K562 (cell line): ENCODE measurements around the gene FGD6. TPM values are rescaled to one million over a fixed set of nuclear protein-coding genes. Genes with fewer than 3 reads are reported as not detected.

Experiments used
- ATAC-seq: fragments of 200-7000 bp; cut with Tn5 transposase; 3 replicates; pipeline ENCODE4 v1.9.1; 2020; ENCODE audit warnings: moderate library complexity
- BruUV-seq: library from RNA; stranded (reverse); fragments of 400-500 nt; replicated peaks from 2 replicates; lab custom pipeline; 2021; lab: Mats Ljungman, UMichigan
- CTCF ChIA-PET: fragments of 300-600 bp; formaldehyde crosslinking; extraction: SDS; loops from one replicate; lab custom pipeline; 2021; ENCODE audit warnings: low intra/inter-chr PET ratio; lab: Yijun Ruan, JAX
- POLR2A ChIA-PET: fragments of 300-600, 350-650 bp; sonication (Branson Sonifier 250); formaldehyde crosslinking; extraction: SDS; loops from one replicate; lab custom pipeline; 2021; ENCODE audit warnings: antibody characterized with exemption, inconsistent platforms; lab: Yijun Ruan, JAX
- DNase-seq, 4 experiments: peaks; one replicate each; pipeline versions ENCODE4 v3.0.0 to v3.0.0-alpha.2; 2011 to 2018; ENCODE audit warnings: low spot score in 3 of 4, mixed read lengths in 3 of 4; ENCODE audit errors: extremely low read depth in 1 of 4
- FAIRE-seq: peaks from 2 replicates; lab custom pipeline; 2011; peaks lifted over from hg19 to GRCh38; lab: Jason Lieb, UNC
- H2AFZ ChIP-seq: 2 replicates; pipeline ENCODE4 v1.6.0; 2011; ENCODE audit warnings: low read depth, low read length, control low read depth, inconsistent platforms
- H3K27ac ChIP-seq: fragments of 200-600 bp; 3 replicates; pipeline ENCODE4 v1.8.0; 2011; ENCODE audit warnings: low read depth, mild to moderate bottlenecking, control low read depth, inconsistent platforms, low read length, moderate library complexity, mixed read lengths; ENCODE audit errors: extremely low read depth
- H3K27me3 ChIP-seq, 2 experiments: fragments of 300-600 bp in 1 of 2; 2 replicates in 1 of 2; 3 replicates in 1 of 2; pipeline versions ENCODE4 v1.6.0 to v1.8.0; 2011; ENCODE audit warnings: inconsistent platforms in 2 of 2, low read length in 2 of 2, mild to moderate bottlenecking in 1 of 2, mixed read lengths in 1 of 2, moderate library complexity in 1 of 2; ENCODE audit not compliant: control insufficient read depth in 2 of 2, insufficient read depth in 2 of 2
- H3K36me3 ChIP-seq: fragments of 300-600 bp; 3 replicates; pipeline ENCODE4 v1.8.0; 2011; ENCODE audit warnings: mild to moderate bottlenecking, low read length, inconsistent platforms; ENCODE audit not compliant: control insufficient read depth, insufficient read depth
- H3K4me1 ChIP-seq, 2 experiments: fragments of 200-600 bp in 1 of 2; replicated peaks in 1 of 2; 2 replicates in 1 of 2; 3 replicates in 1 of 2; pipeline versions ENCODE4 v1.5.1 to v1.8.0; 2011; ENCODE audit warnings: inconsistent platforms in 2 of 2, low read length in 2 of 2, mild to moderate bottlenecking in 1 of 2, mixed read lengths in 1 of 2, moderate library complexity in 1 of 2; ENCODE audit not compliant: control insufficient read depth in 2 of 2, insufficient read depth in 2 of 2
- H3K4me2 ChIP-seq: 2 replicates; pipeline ENCODE4 v1.6.1; 2011; ENCODE audit warnings: low read length, control low read depth, inconsistent platforms, mixed read lengths; ENCODE audit not compliant: insufficient read depth
- H3K4me3 ChIP-seq: fragments of 200-600 bp; sonication (generic), shearing (Covaris generic); 2 replicates; pipeline ENCODE4 v1.5.1; 2016; ENCODE audit warnings: control low read depth, inconsistent platforms
- H3K79me2 ChIP-seq: fragments of 200-600 bp; 3 replicates; pipeline ENCODE4 v1.8.0; 2011; ENCODE audit warnings: low read length, inconsistent platforms; ENCODE audit not compliant: control insufficient read depth, insufficient read depth
- H3K9ac ChIP-seq, 2 experiments: 2 replicates each; pipeline versions ENCODE4 v1.6.0 to v1.6.1; 2011; ENCODE audit warnings: low read depth in 2 of 2, low read length in 2 of 2, control low read depth in 1 of 2, inconsistent platforms in 1 of 2, mild to moderate bottlenecking in 1 of 2, mixed read lengths in 1 of 2; ENCODE audit not compliant: insufficient read depth in 1 of 2
- H3K9me1 ChIP-seq: one replicate; pipeline ENCODE4 v1.6.0; 2011; ENCODE audit warnings: inconsistent platforms, mild to moderate bottlenecking, low read length, moderate library complexity; ENCODE audit not compliant: control insufficient read depth, insufficient read depth
- H3K9me3 ChIP-seq: replicated peaks from 2 replicates; pipeline ENCODE4 v1.5.1; 2011; ENCODE audit warnings: low read depth, low read length, inconsistent platforms; ENCODE audit not compliant: control insufficient read depth, insufficient read depth
- H4K20me1 ChIP-seq: replicated peaks from 2 replicates; pipeline ENCODE4 v1.6.1; 2011; ENCODE audit warnings: low read length, inconsistent platforms, mixed read lengths; ENCODE audit not compliant: control insufficient read depth, insufficient read depth
- ATF2 ChIP-seq: sonication (generic); formaldehyde crosslinking; IDR thresholded peaks from 2 replicates; pipeline ENCODE4 v1.8.1; 2022; ENCODE audit warnings: missing genetic modification reagents
- C11orf30 ChIP-seq: fragments of 450-650 bp; IDR thresholded peaks from 2 replicates; pipeline ENCODE4 v1.6.1; 2016; ENCODE audit warnings: low read depth, mild to moderate bottlenecking
- FOXA3 ChIP-seq, 2 experiments: fragments of 450-650 bp in 1 of 2; sonication (generic) in 1 of 2; formaldehyde crosslinking; IDR thresholded peaks in 1 of 2; conservative IDR thresholded peaks in 1 of 2; 2 replicates each; pipeline versions ENCODE4 v1.4.0 to v1.8.0; 2020 to 2022; ENCODE audit warnings: mild to moderate bottlenecking in 2 of 2, missing genetic modification reagents in 1 of 2
- GABPA ChIP-seq: fragments of 200-800 bp; sonication (Bioruptor generic); conservative IDR thresholded peaks from 2 replicates; pipeline ENCODE4 v1.6.1; 2016; ENCODE audit warnings: low read depth, missing genetic modification characterization, missing compliant biosample characterization
- HDAC1 ChIP-seq, 2 experiments: fragments of 450-650 bp; IDR thresholded peaks; 2 replicates each; pipeline ENCODE4 v1.6.1; 2016 to 2017; ENCODE audit warnings: inconsistent platforms in 1 of 2, mild to moderate bottlenecking in 1 of 2, moderate library complexity in 1 of 2
- HNRNPL ChIP-seq: fragments of 200-400 bp; formaldehyde crosslinking; IDR thresholded peaks from 2 replicates; pipeline ENCODE4 v1.6.1; 2017; ENCODE audit warnings: low read depth, mild to moderate bottlenecking, low read length
- RAD51 ChIP-seq: fragments of 450-650 bp; IDR thresholded peaks from 2 replicates; pipeline ENCODE4 v1.7.1; 2016; ENCODE audit warnings: low read depth, mild to moderate bottlenecking, borderline replicate concordance
- RBBP5 ChIP-seq: fragments of 200-600 bp; sonication (generic); IDR thresholded peaks from 2 replicates; pipeline ENCODE4 v1.6.1; 2012; ENCODE audit warnings: borderline replicate concordance, mild to moderate bottlenecking, low read length, control low read depth, inconsistent platforms; ENCODE audit not compliant: insufficient read depth, poor library complexity, severe bottlenecking
- TCF7 ChIP-seq: sonication (generic); IDR thresholded peaks from 2 replicates; pipeline ENCODE4 v1.6.1; 2016; ENCODE audit warnings: antibody characterized with exemption, borderline replicate concordance
- ZNF124 ChIP-seq: sonication (generic); formaldehyde crosslinking; IDR thresholded peaks from 2 replicates; pipeline ENCODE4 v1.8.1; 2022; ENCODE audit warnings: missing genetic modification reagents
- ZNF316 ChIP-seq: fragments of 450-650 bp; IDR thresholded peaks from 2 replicates; pipeline ENCODE4 v1.6.1; 2016
- ZNF592 ChIP-seq: fragments of 450-650 bp; IDR thresholded peaks from 2 replicates; pipeline ENCODE4 v1.6.1; 2017; ENCODE audit warnings: antibody characterized with exemption, mild to moderate bottlenecking
- WGBS: fragments of 100-300 bp; shearing (Covaris generic); methylation state at CpG from one replicate; pipeline ENCODE4 v1.1.6; 2016; ENCODE audit warnings: low coverage, mixed read lengths; ENCODE audit not compliant: insufficient coverage; ENCODE audit errors: missing lambda C conversion rate; 5-methylcytosine and 5-hydroxymethylcytosine counted together
- in situ Hi-C: fragments of 300-500 bp; cut with MboI; formaldehyde crosslinking; loops from 4 replicates; pipeline ENCODE4 v1.15.0; 2018; ENCODE audit warnings: inconsistent platforms, mixed read lengths
- intact Hi-C: fragments of 100-400 bp; cut with micrococcal nuclease; formaldehyde crosslinking; loops from 2 replicates; pipeline ENCODE4 v1.14.2; 2022
- polyA plus RNA-seq, 8 experiments: library from polyadenylated mRNA; depleted of rRNA in 4 of 8; stranded (reverse) in 5 of 8; unstranded in 3 of 8; fragments of >200 nt; fragmentation: Nextera tagmentation in 2 of 8; fragmentation: Illumina TruSeq in 1 of 8; extraction: Ambion mirVana in 2 of 8; extraction: Trizol in 1 of 8; gene quantifications; 2 replicates each; pipeline versions ENCODE4 v1.2.1 to v1.2.3, GENCODE V29; 2011 to 2014; ENCODE audit warnings: inconsistent platforms in 1 of 8, missing spikeins in 1 of 8
- total RNA-seq, 7 experiments: library from RNA; depleted of rRNA in 6 of 7; stranded (reverse); fragments of >200 nt in 6 of 7; fragmentation: Illumina TruSeq in 2 of 7; extraction: Trizol in 2 of 7; gene quantifications; 2 replicates each; pipeline versions ENCODE4 v1.2.1 to v1.2.3, GENCODE V29; 2011 to 2021; ENCODE audit warnings: low replicate concordance in 1 of 7
- TF ChIP-seq, protein P1 (sequence below), 2 experiments: IDR thresholded peaks in 1 of 2; conservative IDR thresholded peaks in 1 of 2; 2 replicates each; pipeline ENCODE4 v1.6.1; 2016; ENCODE audit warnings: low read depth in 2 of 2, mild to moderate bottlenecking in 1 of 2, missing compliant biosample characterization in 1 of 2, missing genetic modification characterization in 1 of 2, moderate library complexity in 1 of 2

FGD6 gene
- total and polyA plus RNA-seq, 9 of the 15 experiments (the other 6 are each of a cell fraction or from before 2014, with no cell fraction given), result 1.5 to 11.1 (median 5.8) TPM

GRCh38 chr12:95205685-95206084 is 11.6 kb downstream of the FGD6 start:
- DNase-seq (peak in 1 of 4 experiments; percentile 59), FAIRE-seq (no peak), ATAC-seq (peak; percentile 30)
- Histone ChIP-seq H3K9me1 (no peaks in the 10 kb centered on the region), H3K4me1 (peaks cover 26 to 49% of the 10 kb centered on the region in 2 experiments), H3K4me3 (no peak overlapping the region), H3K9ac (peak overlapping the region; percentile 35 to 59; a peak in 3 of 4 replicates), H3K4me2 (no peak overlapping the region; the same call in 1 of the 2 replicates), H3K79me2 (peaks cover 48% of the 10 kb centered on the region), H4K20me1 (no peaks in the 10 kb centered on the region), H3K27ac (peak overlapping the region; percentile 94), H3K9me3 (no peaks in the 10 kb centered on the region), H3K27me3 (no peaks in the 10 kb centered on the region), H3K36me3 (no peaks in the 10 kb centered on the region; the same call in 2 of the 3 replicates), H2AFZ (peak overlapping the region; percentile 48)
- ChIA-PET CTCF (no interaction called here), POLR2A (interaction anchor here (0.5 to 1.0 kb wide), 5 partner anchors 12 to 1877 kb away, joined by 3 to 6 read pairs (median 3); partner anchors contain the start of genes FGD6 and VEZT)
- 25% methylated on average over 4 of the region's 4 CpGs for WGBS
- no TSS peak for BruUV-seq
- in situ Hi-C loops (no loop called here), intact Hi-C loops (loop anchor here (2.0 kb wide), 1 partner anchor 25 kb away; no protein-coding TSS in a partner anchor)
- TF ChIP-seq RAD51, result no peak
- TF ChIP-seq ZNF124 (CRISPR knock-in tag), result no peak
- no peak for TF ChIP-seq RBBP5
- TF ChIP-seq ZNF316, result peak; percentile 39; the same call in 1 of the 2 replicates
- TF ChIP-seq ATF2 (CRISPR knock-in tag), result no peak
- TF ChIP-seq GABPA, result 0 out of 2 replicates have a peak, but pooled peaks have one; percentile 4
- peak; percentile 67 for TF ChIP-seq C11orf30
- no peak for TF ChIP-seq HNRNPL
- peak in 1 of 2 experiments; percentile 21; a peak in 1 of 4 replicates for TF ChIP-seq HDAC1 (IDR thresholded peaks at IDR 0.05)
- TF ChIP-seq, protein P1, sequence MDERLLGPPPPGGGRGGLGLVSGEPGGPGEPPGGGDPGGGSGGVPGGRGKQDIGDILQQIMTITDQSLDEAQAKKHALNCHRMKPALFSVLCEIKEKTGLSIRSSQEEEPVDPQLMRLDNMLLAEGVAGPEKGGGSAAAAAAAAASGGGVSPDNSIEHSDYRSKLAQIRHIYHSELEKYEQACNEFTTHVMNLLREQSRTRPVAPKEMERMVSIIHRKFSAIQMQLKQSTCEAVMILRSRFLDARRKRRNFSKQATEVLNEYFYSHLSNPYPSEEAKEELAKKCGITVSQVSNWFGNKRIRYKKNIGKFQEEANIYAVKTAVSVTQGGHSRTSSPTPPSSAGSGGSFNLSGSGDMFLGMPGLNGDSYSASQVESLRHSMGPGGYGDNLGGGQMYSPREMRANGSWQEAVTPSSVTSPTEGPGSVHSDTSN (CRISPR knock-in tag; IDR thresholded peaks at IDR 0.05; ENCODE audit: low read depth), result no peak
- TF ChIP-seq, protein P1 (tag; conservative IDR thresholded peaks at IDR 0.05; ENCODE audit: low read depth), result 0 out of 2 replicates have a peak, but pooled peaks have one; percentile 17
- TF ChIP-seq FOXA3 (CRISPR knock-in tag; conservative IDR thresholded peaks at IDR 0.05 in 1 of 2, IDR thresholded peaks at IDR 0.05 in 1 of 2), result no peak
- TF ChIP-seq ZNF592, result peak; percentile 64; the same call in 1 of the 2 replicates
- TF ChIP-seq TCF7, result no peak
